GM18907 (cell line): ENCODE measurements around the gene ZNF701.

Source experiments
- ATAC-seq: cut with Tn5 transposase; IDR thresholded peaks from one replicate; pipeline ENCODE4 v1.9.1; 2021; ENCODE audit warnings: mild to moderate bottlenecking, moderate library complexity; ENCODE audit not compliant: unreplicated experiment

The ZNF701 gene

DNA sequence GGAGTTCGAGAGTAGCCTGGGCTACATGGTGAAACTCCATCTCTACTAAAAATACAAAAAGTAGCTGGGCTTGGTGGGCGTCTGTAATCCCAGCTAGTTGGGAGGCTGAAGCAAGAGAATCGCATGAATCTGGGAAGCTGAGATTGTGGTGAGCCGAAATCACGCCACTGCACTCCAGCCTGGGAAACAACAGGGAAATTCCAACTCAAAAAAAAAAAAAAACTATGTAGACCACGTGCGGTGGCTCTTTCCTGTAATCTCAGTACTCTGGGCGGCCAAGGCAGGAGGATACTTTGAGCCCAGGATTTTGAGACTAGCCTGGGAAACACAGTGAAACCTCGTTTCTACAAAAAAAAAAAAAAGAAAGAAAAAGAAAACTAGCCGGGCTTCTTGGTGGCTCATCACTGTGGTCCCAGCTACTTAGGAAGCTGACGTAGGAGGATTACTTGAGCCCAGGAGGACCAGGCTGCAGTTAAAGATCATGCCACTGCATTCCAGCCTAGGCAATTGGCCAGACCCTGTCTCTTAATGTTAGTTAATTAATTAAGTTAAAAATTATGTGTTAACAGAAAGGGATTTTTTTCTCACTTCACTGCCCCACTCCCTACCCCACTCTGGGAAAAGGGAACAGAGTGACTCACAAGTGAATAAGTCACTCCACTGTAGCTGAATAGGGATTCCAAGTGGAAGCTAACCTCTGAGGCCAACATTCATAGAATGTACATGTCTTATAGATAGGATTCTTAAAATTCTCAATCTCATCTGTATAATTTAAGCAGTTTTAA is 65.9 kb downstream of the ZNF701 start:
- no peak for ATAC-seq
